K562 treated with DMSO at 1 percent for 4 hours (cell line): ENCODE results near the gene MED19. TPM values are rescaled to one million over a fixed set of nuclear protein-coding genes. Genes with fewer than 3 reads are reported as not detected.

Experiments
- total RNA-seq: library from RNA; unstranded; fragments of 300-600 nt; gene quantifications from 2 replicates; pipeline ENCODE4 v1.2.3, GENCODE V29; 2022; ENCODE audit not compliant: insufficient read depth

MED19 gene, protein sequence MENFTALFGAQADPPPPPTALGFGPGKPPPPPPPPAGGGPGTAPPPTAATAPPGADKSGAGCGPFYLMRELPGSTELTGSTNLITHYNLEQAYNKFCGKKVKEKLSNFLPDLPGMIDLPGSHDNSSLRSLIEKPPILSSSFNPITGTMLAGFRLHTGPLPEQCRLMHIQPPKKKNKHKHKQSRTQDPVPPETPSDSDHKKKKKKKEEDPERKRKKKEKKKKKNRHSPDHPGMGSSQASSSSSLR
- total RNA-seq, result 25.1 and 25.7 TPM in 2 replicates

DNA sequence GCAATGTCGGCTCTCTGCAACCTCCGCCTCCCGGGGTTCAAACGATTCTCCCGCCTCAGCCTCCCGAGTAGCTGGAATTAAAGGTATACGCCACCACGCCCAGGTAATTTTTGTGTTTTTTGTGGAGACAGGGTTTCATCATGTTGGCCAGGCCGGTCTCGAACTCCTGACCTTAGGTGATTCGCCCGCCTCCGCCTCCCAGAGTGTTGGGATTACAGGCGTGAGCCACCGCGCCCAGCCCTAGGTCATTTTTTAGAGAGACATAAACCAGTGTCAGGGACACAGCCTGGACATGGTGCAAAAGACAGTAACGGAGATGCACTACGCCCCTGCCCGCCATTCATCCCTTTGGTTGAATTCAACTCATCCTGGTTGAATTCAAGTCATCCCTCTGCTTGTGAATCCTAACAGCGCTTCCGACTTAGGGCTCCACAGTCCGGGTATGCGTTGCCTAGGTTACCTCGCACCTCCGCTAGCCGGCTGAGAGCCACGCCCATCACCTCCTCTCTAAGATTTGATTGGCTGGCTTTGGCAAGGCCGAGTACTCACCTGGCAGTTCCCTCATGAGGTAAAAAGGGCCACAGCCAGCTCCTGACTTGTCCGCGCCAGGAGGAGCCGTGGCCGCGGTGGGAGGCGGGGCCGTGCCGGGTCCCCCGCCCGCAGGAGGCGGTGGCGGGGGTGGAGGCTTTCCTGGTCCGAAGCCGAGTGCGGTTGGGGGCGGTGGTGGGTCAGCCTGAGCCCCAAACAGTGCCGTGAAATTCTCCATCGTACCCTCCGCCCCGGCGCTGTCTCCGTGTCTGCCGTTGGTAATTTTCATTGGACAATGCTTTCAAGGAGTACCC is at the start of gene MED19:
TSS of gene MED19 (minus strand) at position 802 of the 842 bp plus-strand sequence. CDS start at position 766, 36 bp downstream.

GRCh38 chr11:57751676-57752253 is 39.8 kb upstream of the MED19 start, which contains the start of gene BTBD18:
Gene BTBD18, minus strand, starts transcription at chr11:57751819. Its CDS starts 631 bp downstream, at chr11:57751188.

DNA sequence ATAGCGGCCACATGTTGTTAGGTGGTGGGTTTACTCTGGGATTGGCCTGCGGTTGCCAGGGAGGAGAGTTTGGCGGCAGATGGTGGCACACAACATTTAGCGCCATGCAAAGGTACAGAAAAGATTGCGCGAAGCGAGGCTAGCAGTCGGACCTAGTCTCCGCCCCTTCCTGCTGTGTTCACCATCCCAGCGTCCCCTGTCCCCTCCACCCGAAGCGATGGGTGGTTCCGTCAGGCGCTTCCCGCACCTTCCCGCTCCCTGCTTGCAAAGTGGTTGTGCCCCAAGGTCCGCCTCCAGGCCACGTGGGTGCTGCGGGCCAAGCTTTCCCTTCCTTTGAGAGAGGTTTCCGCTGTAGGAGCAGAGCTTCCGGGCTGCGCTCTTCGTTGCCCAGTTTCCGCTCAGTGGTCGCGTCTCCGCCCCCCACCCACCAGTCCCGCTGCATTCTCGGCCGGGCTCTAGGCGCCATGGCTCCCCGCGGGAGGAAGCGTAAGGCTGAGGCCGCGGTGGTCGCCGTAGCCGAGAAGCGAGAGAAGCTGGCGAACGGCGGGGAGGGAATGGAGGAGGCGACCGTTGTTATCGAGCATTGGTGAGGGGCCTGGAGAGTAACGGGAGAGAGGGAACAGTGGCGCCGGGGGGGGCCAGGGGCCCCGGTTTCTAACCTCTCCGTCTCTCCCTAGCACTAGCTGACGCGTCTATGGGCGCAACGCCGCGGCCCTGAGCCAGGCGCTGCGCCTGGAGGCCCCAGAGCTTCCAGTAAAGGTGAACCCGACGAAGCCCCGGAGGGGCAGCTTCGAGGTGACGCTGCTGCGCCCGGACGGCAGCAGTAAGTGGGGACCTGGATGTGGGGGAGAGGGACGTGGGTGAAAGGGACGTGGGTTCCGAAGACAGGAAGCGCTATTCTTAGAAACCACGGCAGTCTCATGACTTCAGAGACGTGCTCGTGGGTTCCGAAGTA is 29.4 kb upstream of the MED19 start, which contains the start of gene SELENOH:
TSS of gene SELENOH (plus strand) at position 360 of the 955 bp plus-strand sequence. CDS start at position 465, 105 bp downstream.

GRCh38 chr11:57712256-57713150 is 488 bp upstream of the MED19 start, which contains the start of gene TMX2:
Gene TMX2, plus strand, starts transcription at chr11:57712593. Its CDS starts 26 bp downstream, at chr11:57712619.

DNA sequence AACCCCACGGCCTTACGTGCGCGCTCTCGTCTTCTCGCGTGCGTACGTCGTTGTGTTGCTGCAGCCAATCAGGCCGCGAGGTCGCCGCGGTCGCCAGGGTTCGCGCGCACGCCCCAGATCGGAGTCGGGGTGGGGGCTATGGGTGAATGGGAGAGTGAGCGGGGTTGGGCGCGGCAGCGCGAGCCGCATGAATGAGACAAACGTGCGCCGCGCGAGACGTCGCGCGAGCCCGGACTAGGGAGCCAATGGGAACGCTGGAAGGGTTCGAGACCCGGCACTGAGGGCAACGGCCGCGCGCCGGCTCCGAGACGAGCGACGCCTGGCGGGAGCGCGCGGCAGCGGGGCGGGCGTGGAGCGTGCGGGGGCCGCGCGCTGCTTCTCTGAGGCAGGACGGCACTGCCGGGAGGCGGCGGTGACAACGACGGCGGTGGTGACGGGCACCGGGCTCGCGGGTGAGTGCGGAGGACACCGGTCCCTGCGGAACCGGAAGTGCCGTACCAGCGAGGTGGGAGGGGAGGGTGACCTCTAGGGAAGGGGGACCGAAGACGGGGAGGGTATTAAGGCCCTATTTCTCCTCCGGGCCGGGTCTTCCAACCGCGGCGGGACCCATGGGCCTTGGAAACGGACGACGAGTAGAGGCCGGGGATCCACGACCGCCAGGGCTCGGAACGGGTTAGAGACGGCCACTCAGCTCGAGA is 44.1 kb downstream of the MED19 start, which contains the start of gene ZDHHC5:
TSS of gene ZDHHC5 (plus strand) at position 379 of the 698 bp plus-strand sequence. CDS start 4,977 bp downstream, outside the sequence.

DNA sequence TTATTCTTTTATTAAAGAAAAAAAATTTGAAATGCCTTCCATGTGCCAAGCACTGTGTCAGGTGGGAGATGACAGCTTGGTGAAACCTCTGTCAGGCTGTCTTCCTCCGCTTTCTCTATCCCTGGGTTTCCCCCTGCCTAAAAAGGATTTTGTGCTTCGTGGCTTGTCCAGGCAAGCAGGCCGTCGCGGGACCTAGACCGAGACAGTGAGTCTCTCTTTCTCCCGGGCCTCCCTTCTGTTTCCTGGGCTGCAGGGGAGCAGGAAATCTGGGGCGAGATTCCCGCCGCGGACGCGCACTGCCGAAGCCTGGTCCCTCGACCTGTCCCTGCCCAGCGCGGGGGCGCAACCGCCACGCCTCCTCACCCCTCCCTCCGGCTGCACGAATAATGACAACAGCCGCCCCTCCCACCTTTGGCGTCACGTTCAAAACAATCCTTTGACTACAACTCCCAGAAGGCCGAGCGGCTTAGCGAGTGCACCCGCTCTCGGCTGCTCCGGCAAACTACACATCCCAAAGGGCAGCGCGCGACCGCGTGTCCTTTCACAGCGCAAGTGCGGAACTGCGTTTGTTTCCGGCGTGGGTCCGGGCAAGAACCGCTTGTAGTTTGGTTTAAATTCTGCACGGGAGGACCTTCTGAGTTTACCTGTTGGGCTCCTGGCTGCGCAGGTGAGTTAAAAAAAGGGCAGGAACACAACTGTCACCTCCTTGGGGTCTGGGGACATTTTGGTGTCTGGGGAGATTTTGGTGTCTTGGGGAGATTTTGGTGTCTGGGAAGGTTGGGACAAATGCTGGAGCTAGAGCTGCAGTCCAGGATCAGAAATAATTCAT is 54.6 kb downstream of the MED19 start, which contains the start of gene CLP1:
TSS of gene CLP1 (plus strand) at position 569 of the 829 bp plus-strand sequence. CDS start 1,715 bp downstream, outside the sequence.

Other genes with a start within 250 kb of the MED19 start
- 95.1 and 105 TPM in 2 replicates for gene SLC43A1, start 196.5 kb downstream of the MED19 start, total RNA-seq
- gene TIMM10, start 181.5 kb downstream of the MED19 start, total RNA-seq, result 24.9 and 45.6 TPM in 2 replicates
- 0.80 TPM in 1 of 2 replicates, not detected in the other for gene SMTNL1, start 174.6 kb downstream of the MED19 start, total RNA-seq
- 95.6 and 107 TPM in 2 replicates for gene UBE2L6, start 144.5 kb downstream of the MED19 start, total RNA-seq
- gene SERPING1, start 114.5 kb downstream of the MED19 start, total RNA-seq, result 1.6 TPM in 1 of 2 replicates, not detected in the other
- gene YPEL4, start 62.3 kb downstream of the MED19 start, total RNA-seq, result 1.6 and 2.7 TPM in 2 replicates
- gene CLP1, start 54.5 kb downstream of the MED19 start, total RNA-seq, result 23.3 and 24.1 TPM in 2 replicates
- gene ZDHHC5, start 44.1 kb downstream of the MED19 start, total RNA-seq, result 30.9 and 32.6 TPM in 2 replicates
- 101 and 113 TPM in 2 replicates for gene TMX2, start 378 bp upstream of the MED19 start, total RNA-seq
- gene SELENOH, start 29.3 kb upstream of the MED19 start, total RNA-seq, result 258 and 301 TPM in 2 replicates
- gene BTBD18, start 39.6 kb upstream of the MED19 start, total RNA-seq, result not detected in 2 replicates
- 37.7 and 38.5 TPM in 2 replicates for gene CTNND1, start 49.6 kb upstream of the MED19 start, total RNA-seq